GM21717 (cell line): ENCODE results near the gene NGB.
"Not testable (repeated sequence)": the region's sequence is repeated elsewhere in the genome, so short reads cannot be mapped to it uniquely, and the experiment has no call there.

Experiments used
- ATAC-seq: cut with Tn5 transposase; IDR thresholded peaks from one replicate; pipeline ENCODE4 v1.9.1; 2021; ENCODE audit warnings: mild to moderate bottlenecking, moderate library complexity; ENCODE audit not compliant: unreplicated experiment

Gene NGB

GRCh38 chr14:77296906-77297305, 25.9 kb upstream of the NGB start:
- ATAC-seq: no peak

GRCh38 chr14:77296155-77296554, 25.1 kb upstream of the NGB start:
- no peak for ATAC-seq

GRCh38 chr14:77290705-77291104, 19.7 kb upstream of the NGB start:
- ATAC-seq: no peak

GRCh38 chr14:77286576-77286975, 15.6 kb upstream of the NGB start:
- no peak for ATAC-seq

GRCh38 chr14:77284466-77284865, 13.5 kb upstream of the NGB start:
- ATAC-seq: no peak

GRCh38 chr14:77284066-77284465, 13.1 kb upstream of the NGB start:
- ATAC-seq: no peak

- ATAC-seq: no peak
These were observed 10.9 kb upstream of the NGB start for GRCh38 chr14:77281852-77282410.

- not testable (repeated sequence) for ATAC-seq
These were observed 9.9 kb upstream of the NGB start for GRCh38 chr14:77280921-77281320.

GRCh38 chr14:77279719-77280118, 8.7 kb upstream of the NGB start:
- no peak for ATAC-seq

- ATAC-seq: no peak
These were observed 7.6 kb upstream of the NGB start for GRCh38 chr14:77278461-77279230.

GRCh38 chr14:77276959-77277358, 6.0 kb upstream of the NGB start:
- no peak for ATAC-seq

GRCh38 chr14:77276295-77276935, 5.4 kb upstream of the NGB start:
- no peak for ATAC-seq

GRCh38 chr14:77275601-77276017, 4.6 kb upstream of the NGB start:
- no peak for ATAC-seq

GRCh38 chr14:77275041-77275580, 4.1 kb upstream of the NGB start:
- no peak for ATAC-seq

GRCh38 chr14:77273796-77274195, 2.8 kb upstream of the NGB start:
- ATAC-seq: no peak

GRCh38 chr14:77272261-77272660, 1.3 kb upstream of the NGB start:
- ATAC-seq: no peak

- ATAC-seq: no peak
These were observed 469 bp downstream of the NGB start for GRCh38 chr14:77270361-77271112.

GRCh38 chr14:77268989-77269600, 1.9 kb downstream of the NGB start:
- ATAC-seq: no peak

- ATAC-seq: no peak
These were observed 2.9 kb downstream of the NGB start for GRCh38 chr14:77267937-77268699.

- no peak for ATAC-seq
These were observed 4.7 kb downstream of the NGB start for GRCh38 chr14:77266336-77266735.
